ENCODE results near the gene C1QL4. TPM values are rescaled to one million over a fixed set of nuclear protein-coding genes. Genes with fewer than 3 reads are reported as not detected.

The C1QL4 gene
- total and polyA plus RNA-seq, 2 donors (not counting 1 experiment from before 2014, with no cell fraction given), result 0.17 TPM; not detected in 1

- Histone ChIP-seq H3K4me1 (ENCODE audit: control insufficient read depth, extremely low read depth, insufficient read depth, low read length) (peaks cover 16% of the 10 kb centered on the region), H3K36me3 (ENCODE audit: control insufficient read depth, insufficient read depth, low read length) (no peaks in the 10 kb centered on the region), H3K79me2 (ENCODE audit: control insufficient read depth, insufficient read depth, low read length) (no peaks in the 10 kb centered on the region), H3K9me3 (ENCODE audit: control insufficient read depth, insufficient read depth, low read depth, low read length) (no peaks in the 10 kb centered on the region), H3K9ac (ENCODE audit: insufficient read depth, low read length) (no peak overlapping the region), H3K4me3 (replicated peaks in 1 of 4; ENCODE audit: control extremely low read depth in 1 of 4, insufficient read depth in 1 of 4, low read depth in 3 of 4, low read length in 4 of 4) (no peak overlapping the region), H3K4me2 (ENCODE audit: extremely low read depth, insufficient read depth, low read length) (no peak overlapping the region), H3K27ac (ENCODE audit: insufficient read depth, low read length) (no peak overlapping the region), H3K27me3 (ENCODE audit: control insufficient read depth, insufficient read depth, low read length) (peaks cover 14% of the 10 kb centered on the region), H4K20me1 (ENCODE audit: control insufficient read depth, extremely low read depth, insufficient read depth, low read length) (no peaks in the 10 kb centered on the region), H2AFZ (ENCODE audit: low read length) (no peak overlapping the region)
- TF ChIP-seq CTCF (conservative IDR thresholded peaks at IDR 0.05 in 1 of 2, IDR thresholded peaks at IDR 0.05 in 1 of 2; ENCODE audit: low read depth in 1 of 2, low read length in 2 of 2), result no peak
- TF ChIP-seq EZH2 (IDR thresholded peaks at IDR 0.05; ENCODE audit: low read length, missing control alignments), result no peak
- no peak for DNase-seq (ENCODE audit: low read depth in 2 of 2)
These were observed 12.3 kb upstream of the C1QL4 start for GRCh38 chr12:49349266-49349665.

DNA sequence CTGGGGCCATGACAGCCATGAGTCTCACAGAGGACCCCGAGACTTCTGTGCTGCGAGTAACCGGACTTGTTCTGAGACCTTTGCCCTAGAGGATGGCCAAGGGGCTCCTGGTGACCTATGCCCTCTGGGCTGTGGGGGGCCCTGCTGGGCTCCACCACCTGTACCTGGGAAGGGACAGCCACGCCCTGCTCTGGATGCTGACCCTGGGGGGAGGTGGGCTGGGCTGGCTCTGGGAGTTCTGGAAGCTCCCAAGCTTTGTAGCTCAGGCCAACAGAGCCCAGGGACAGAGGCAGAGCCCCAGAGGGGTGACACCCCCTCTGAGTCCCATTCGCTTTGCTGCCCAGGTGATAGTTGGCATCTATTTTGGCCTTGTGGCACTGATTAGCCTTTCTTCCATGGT, 11.8 kb upstream of the C1QL4 start:
- Histone ChIP-seq H3K9me3 (ENCODE audit: control insufficient read depth, insufficient read depth, low read depth, low read length) (no peaks in the 10 kb centered on the region), H3K36me3 (ENCODE audit: control insufficient read depth, insufficient read depth, low read length) (no peaks in the 10 kb centered on the region), H3K27ac (ENCODE audit: insufficient read depth, low read length) (no peak overlapping the region), H3K9ac (ENCODE audit: insufficient read depth, low read length) (no peak overlapping the region), H3K27me3 (ENCODE audit: control insufficient read depth, insufficient read depth, low read length) (peaks cover 17% of the 10 kb centered on the region), H3K79me2 (ENCODE audit: control insufficient read depth, insufficient read depth, low read length) (no peaks in the 10 kb centered on the region), H3K4me1 (ENCODE audit: control insufficient read depth, extremely low read depth, insufficient read depth, low read length) (peaks cover 16% of the 10 kb centered on the region), H4K20me1 (ENCODE audit: control insufficient read depth, extremely low read depth, insufficient read depth, low read length) (no peaks in the 10 kb centered on the region), H2AFZ (ENCODE audit: low read length) (no peak overlapping the region), H3K4me3 (replicated peaks in 1 of 4; ENCODE audit: control extremely low read depth in 1 of 4, insufficient read depth in 1 of 4, low read depth in 3 of 4, low read length in 4 of 4) (no peak overlapping the region), H3K4me2 (ENCODE audit: extremely low read depth, insufficient read depth, low read length) (no peak overlapping the region)
- no peak for DNase-seq (ENCODE audit: low read depth in 2 of 2)
- TF ChIP-seq EZH2 (IDR thresholded peaks at IDR 0.05; ENCODE audit: low read length, missing control alignments), result no peak
- TF ChIP-seq CTCF (conservative IDR thresholded peaks at IDR 0.05 in 1 of 2, IDR thresholded peaks at IDR 0.05 in 1 of 2; ENCODE audit: low read depth in 1 of 2, low read length in 2 of 2), result no peak

GRCh38 chr12:49347311-49348193, 10.6 kb upstream of the C1QL4 start:
- Histone ChIP-seq H3K9me3 (ENCODE audit: control insufficient read depth, insufficient read depth, low read depth, low read length) (no peaks in the 10 kb centered on the region), H2AFZ (ENCODE audit: low read length) (peak overlapping the region; percentile 66), H3K27ac (ENCODE audit: insufficient read depth, low read length) (no peak overlapping the region), H3K27me3 (ENCODE audit: control insufficient read depth, insufficient read depth, low read length) (peaks cover 25% of the 10 kb centered on the region), H3K4me3 (replicated peaks in 1 of 4; ENCODE audit: control extremely low read depth in 1 of 4, insufficient read depth in 1 of 4, low read depth in 3 of 4, low read length in 4 of 4) (peak overlapping the region; percentile 44 to 55 (median 49)), H3K4me2 (ENCODE audit: extremely low read depth, insufficient read depth, low read length) (peak overlapping the region; percentile 84), H3K4me1 (ENCODE audit: control insufficient read depth, extremely low read depth, insufficient read depth, low read length) (peaks cover 25% of the 10 kb centered on the region), H3K9ac (ENCODE audit: insufficient read depth, low read length) (peak overlapping the region; percentile 36), H4K20me1 (ENCODE audit: control insufficient read depth, extremely low read depth, insufficient read depth, low read length) (no peaks in the 10 kb centered on the region), H3K36me3 (ENCODE audit: control insufficient read depth, insufficient read depth, low read length) (no peaks in the 10 kb centered on the region), H3K79me2 (ENCODE audit: control insufficient read depth, insufficient read depth, low read length) (no peaks in the 10 kb centered on the region)
- DNase-seq (ENCODE audit: low read depth in 2 of 2), result peak; percentile 89 to 90
- TF ChIP-seq EZH2 (IDR thresholded peaks at IDR 0.05; ENCODE audit: low read length, missing control alignments) (peak; percentile 19), CTCF (conservative IDR thresholded peaks at IDR 0.05 in 1 of 2, IDR thresholded peaks at IDR 0.05 in 1 of 2; ENCODE audit: low read depth in 1 of 2, low read length in 2 of 2) (peak; percentile 70 to 81)

Measured in fibroblast of lung (primary cell).